ENCODE results near the gene RRP9. TPM values are rescaled to one million over a fixed set of nuclear protein-coding genes. Genes with fewer than 3 reads are reported as not detected.

Gene RRP9
- total RNA-seq, 2 experiments from 2014 or later: 40.0 to 40.7 TPM

DNA sequence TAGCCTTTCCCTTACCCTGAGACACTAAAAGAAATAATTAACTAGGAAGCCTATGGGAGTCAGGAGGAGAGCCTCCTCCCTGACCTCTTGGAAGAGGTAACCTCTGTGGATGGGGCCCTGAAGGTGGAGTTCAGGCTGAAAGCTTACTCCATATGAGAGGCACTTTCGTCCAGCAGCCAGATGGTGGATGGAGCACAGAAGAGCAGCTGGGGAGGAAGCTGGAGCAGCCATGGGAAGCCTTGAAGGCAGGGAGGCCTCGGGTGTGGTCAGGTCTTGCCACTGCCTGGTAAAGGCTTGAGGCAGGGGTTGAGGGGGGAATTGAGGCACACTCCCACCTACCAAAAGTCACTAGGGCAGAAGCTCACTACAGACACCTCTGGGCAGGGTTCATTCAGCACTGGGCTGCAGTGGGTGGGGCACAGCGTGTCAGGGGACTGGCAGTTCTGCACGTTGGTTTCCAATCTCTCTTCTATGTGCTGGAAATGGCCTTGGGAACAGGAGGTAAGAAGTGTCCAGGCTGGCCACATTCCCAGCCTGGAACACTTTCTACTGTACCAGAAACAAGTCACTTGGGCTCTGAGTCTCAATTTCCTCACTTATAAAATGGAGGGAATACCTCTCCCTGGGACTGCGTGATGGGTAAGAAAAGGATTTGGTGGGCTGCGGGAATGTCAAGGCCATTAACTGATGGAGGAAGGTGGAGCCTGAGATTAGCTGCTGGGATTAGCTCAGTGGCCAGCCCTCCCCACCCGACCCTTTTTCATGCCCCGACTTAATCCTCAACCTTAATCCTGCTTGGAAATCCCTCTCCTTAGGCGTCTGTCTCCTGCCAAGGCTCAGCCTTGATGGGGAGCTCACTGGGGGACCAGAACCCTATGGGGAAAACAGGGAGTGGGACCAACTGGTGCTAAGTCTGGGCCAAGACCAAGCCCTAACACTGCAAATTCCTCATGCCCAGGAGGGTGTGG, 20.2 kb upstream of the RRP9 start:
- peaks cover 3% of the 10 kb centered on the region for H3K4me1 Mint-ChIP-seq (ENCODE audit: low read depth)
- H3K9me3 Mint-ChIP-seq: no peaks in the 10 kb centered on the region
- no peak overlapping the region for H3K27ac Mint-ChIP-seq
- H3K4me3 Mint-ChIP-seq: no peak overlapping the region
- no peak for ATAC-seq
- H3K27me3 Mint-ChIP-seq: peaks cover 3% of the 10 kb centered on the region
- intact Hi-C loops (cut with micrococcal nuclease): no loop called here
- DNase-seq: no peak
- CTCF ChIA-PET: interaction anchor here (1.2 to 2.0 kb wide), 2 partner anchors 12 to 20 kb away, joined by 7 to 8 read pairs; partner anchors contain the start of genes ABHD14B, PARP3 and RRP9
- POLR2A ChIA-PET: interaction anchor here (0.6 to 2.4 kb wide), 7 partner anchors 11 to 34 kb away, joined by 3 to 11 read pairs (median 4); partner anchors contain the start of genes ABHD14B, PARP3 and RPL29
- TF ChIP-seq, protein P1, sequence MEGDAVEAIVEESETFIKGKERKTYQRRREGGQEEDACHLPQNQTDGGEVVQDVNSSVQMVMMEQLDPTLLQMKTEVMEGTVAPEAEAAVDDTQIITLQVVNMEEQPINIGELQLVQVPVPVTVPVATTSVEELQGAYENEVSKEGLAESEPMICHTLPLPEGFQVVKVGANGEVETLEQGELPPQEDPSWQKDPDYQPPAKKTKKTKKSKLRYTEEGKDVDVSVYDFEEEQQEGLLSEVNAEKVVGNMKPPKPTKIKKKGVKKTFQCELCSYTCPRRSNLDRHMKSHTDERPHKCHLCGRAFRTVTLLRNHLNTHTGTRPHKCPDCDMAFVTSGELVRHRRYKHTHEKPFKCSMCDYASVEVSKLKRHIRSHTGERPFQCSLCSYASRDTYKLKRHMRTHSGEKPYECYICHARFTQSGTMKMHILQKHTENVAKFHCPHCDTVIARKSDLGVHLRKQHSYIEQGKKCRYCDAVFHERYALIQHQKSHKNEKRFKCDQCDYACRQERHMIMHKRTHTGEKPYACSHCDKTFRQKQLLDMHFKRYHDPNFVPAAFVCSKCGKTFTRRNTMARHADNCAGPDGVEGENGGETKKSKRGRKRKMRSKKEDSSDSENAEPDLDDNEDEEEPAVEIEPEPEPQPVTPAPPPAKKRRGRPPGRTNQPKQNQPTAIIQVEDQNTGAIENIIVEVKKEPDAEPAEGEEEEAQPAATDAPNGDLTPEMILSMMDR (IDR thresholded peaks at IDR 0.05): no peak
- peaks cover 3% of the 10 kb centered on the region for H3K36me3 Mint-ChIP-seq (ENCODE audit: low read depth)

DNA sequence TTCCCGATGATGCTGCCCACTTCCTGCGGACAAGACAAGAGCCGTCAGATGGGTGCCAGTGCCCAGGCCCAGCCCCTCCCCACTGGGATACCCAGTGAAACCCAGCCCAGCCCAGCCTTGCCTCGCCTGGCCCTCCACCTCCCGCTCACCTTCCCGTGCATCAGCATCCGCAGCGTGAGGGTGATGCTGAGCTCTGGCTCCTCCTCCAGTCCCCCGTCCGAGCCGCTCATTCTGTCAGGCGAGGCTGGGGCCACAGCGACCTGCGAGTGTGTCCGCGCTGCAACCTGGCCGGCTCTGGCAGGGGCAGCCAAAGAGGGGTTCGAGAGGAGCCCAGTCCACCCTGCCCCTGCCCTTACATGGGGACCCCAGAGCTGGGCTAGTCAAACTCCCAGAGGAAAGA, 19.3 kb upstream of the RRP9 start:
- TF ChIP-seq, protein P1 (IDR thresholded peaks at IDR 0.05): no peak
- DNase-seq (no peak), ATAC-seq (no peak)
- CTCF ChIA-PET: interaction anchor here (2.0 kb wide), 1 partner anchor 13 kb away, joined by 8 read pairs; the partner anchor contains the start of gene ABHD14B
- peaks cover 6% of the 10 kb centered on the region for H3K4me1 Mint-ChIP-seq (ENCODE audit: low read depth)
- H3K27ac Mint-ChIP-seq: no peak overlapping the region
- POLR2A ChIA-PET: interaction anchor here (0.7 kb wide), 1 partner anchor 18 kb away, joined by 3 read pairs; no protein-coding TSS in a partner anchor
- peaks cover 9% of the 10 kb centered on the region for H3K27me3 Mint-ChIP-seq
- H3K9me3 Mint-ChIP-seq: no peaks in the 10 kb centered on the region
- H3K4me3 Mint-ChIP-seq: no peak overlapping the region
- H3K36me3 Mint-ChIP-seq (ENCODE audit: low read depth): peaks cover 3% of the 10 kb centered on the region
- intact Hi-C loops (cut with micrococcal nuclease): no loop called here

DNA sequence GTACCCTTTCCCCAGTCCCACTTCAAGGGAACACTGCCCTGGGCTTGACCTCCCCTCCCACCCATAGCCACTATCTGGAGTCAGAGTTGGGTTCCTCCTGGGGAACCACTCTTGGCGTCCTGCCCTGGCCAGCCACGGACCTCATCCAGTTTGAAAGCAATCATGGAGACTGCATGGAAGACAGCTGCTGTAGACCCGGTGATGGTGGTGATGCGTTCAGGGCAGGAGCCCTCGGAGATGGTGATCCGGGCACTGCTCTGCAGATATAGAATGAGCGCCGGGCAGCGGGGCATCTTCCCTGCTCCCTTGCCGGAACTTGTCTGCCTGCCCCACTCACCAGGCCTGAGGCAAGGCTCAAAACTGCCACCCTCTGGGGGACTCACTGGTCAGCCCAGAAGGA, 18.7 kb upstream of the RRP9 start:
- Mint-ChIP-seq H3K36me3 (ENCODE audit: low read depth) (peaks cover 3% of the 10 kb centered on the region), H3K4me1 (ENCODE audit: low read depth) (peaks cover 6% of the 10 kb centered on the region), H3K9me3 (no peaks in the 10 kb centered on the region), H3K4me3 (no peak overlapping the region), H3K27me3 (peaks cover 9% of the 10 kb centered on the region), H3K27ac (no peak overlapping the region)
- no peak for ATAC-seq
- TF ChIP-seq, protein P1 (IDR thresholded peaks at IDR 0.05): no peak
- DNase-seq: no peak
- ChIA-PET POLR2A (interaction anchor here (1.3 kb wide), 1 partner anchor 13 kb away, joined by 3 read pairs; the partner anchor contains the start of gene ABHD14B), CTCF (interaction anchor here (1.5 kb wide), 1 partner anchor 12 kb away, joined by 3 read pairs; no protein-coding TSS in a partner anchor)
- intact Hi-C loops (cut with micrococcal nuclease): no loop called here

DNA sequence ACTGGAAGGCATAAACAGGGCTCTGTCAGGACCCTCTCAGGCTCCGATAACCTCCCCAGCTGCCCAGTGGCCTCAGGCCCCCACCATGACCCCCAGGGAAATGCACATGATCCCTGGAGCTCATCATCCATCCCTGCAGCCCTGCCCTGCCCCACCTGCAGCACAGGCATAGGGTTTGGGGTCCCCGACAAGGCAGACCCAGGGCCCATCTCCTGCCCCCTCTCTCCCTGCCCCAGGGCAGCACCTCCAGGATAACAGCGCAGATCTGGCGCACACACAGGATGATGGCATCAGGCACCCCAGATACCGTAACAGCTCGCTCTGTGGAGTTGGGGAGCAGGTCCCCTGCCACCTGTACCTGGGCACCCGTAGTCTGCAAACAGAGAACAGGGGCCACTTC, 17.9 kb upstream of the RRP9 start:
- ATAC-seq (no peak), DNase-seq (no peak)
- intact Hi-C loops (cut with micrococcal nuclease): no loop called here
- Mint-ChIP-seq H3K9me3 (no peaks in the 10 kb centered on the region), H3K27ac (no peak overlapping the region), H3K36me3 (ENCODE audit: low read depth) (peaks cover 3% of the 10 kb centered on the region), H3K27me3 (peaks cover 16% of the 10 kb centered on the region), H3K4me3 (no peak overlapping the region), H3K4me1 (ENCODE audit: low read depth) (peaks cover 6% of the 10 kb centered on the region)
- POLR2A ChIA-PET: interaction anchor here (1.3 kb wide), 1 partner anchor 14 kb away, joined by 3 read pairs; the partner anchor contains the start of gene ABHD14B
- TF ChIP-seq, protein P1 (IDR thresholded peaks at IDR 0.05): no peak
- CTCF ChIA-PET: interaction anchor here (1.5 kb wide), 1 partner anchor 13 kb away, joined by 3 read pairs; no protein-coding TSS in a partner anchor
